ENCODE results near the gene FSCN2.

- 0 out of 2 replicates have a peak, but pooled peaks have one; percentile 12 for TF ChIP-seq CTCF (conservative IDR thresholded peaks at IDR 0.05)
- TF ChIP-seq EZH2 (IDR thresholded peaks at IDR 0.05; ENCODE audit: low read depth), result no peak
Measured at GRCh38 chr17:81537856-81538555, 9.8 kb downstream of the FSCN2 start.
